HUDEP-2 (cell line): ENCODE results near the gene APBB1.

Experiments used
- DNase-seq, 76 experiments: peaks; one replicate each; lab custom pipeline; 2025; ENCODE audit not compliant: unreplicated experiment in 76 of 76; lab: John Stamatoyannopoulos, UW

The APBB1 gene

GRCh38 chr11:6419009-6419631 is at the start of gene APBB1:
Gene APBB1 (minus strand): TSS chr11:6419094. CDS start chr11:6411347, 7,747 bp downstream.
- DNase-seq, result peak in 22 of 76 experiments; percentile 6 to 27 (median 14)

- no peak for DNase-seq
Observed at GRCh38 chr11:6459099-6459450, 40.2 kb upstream of the APBB1 start.

- no peak for DNase-seq
Observed at GRCh38 chr11:6458352-6459098, 39.6 kb upstream of the APBB1 start.

GRCh38 chr11:6457581-6458320 is 38.9 kb upstream of the APBB1 start:
- DNase-seq, result no peak

- no peak for DNase-seq
Observed at GRCh38 chr11:6456361-6457073, 37.6 kb upstream of the APBB1 start.

GRCh38 chr11:6455070-6455469 is 36.2 kb upstream of the APBB1 start:
- DNase-seq, result no peak

GRCh38 chr11:6453152-6453551 is 34.3 kb upstream of the APBB1 start:
- no peak for DNase-seq

- DNase-seq, result no peak
Observed at GRCh38 chr11:6452219-6452618, 33.3 kb upstream of the APBB1 start.

GRCh38 chr11:6448574-6448973 is 29.7 kb upstream of the APBB1 start:
- DNase-seq, result no peak

GRCh38 chr11:6443269-6444003 is 24.5 kb upstream of the APBB1 start:
- peak in 19 of 76 experiments; percentile 1 to 39 (median 19) for DNase-seq

GRCh38 chr11:6442441-6442840 is 23.5 kb upstream of the APBB1 start:
- DNase-seq, result no peak

- no peak for DNase-seq
Observed at GRCh38 chr11:6440906-6441358, 22.0 kb upstream of the APBB1 start, which contains the start of gene HPX. Gene HPX (minus strand): TSS chr11:6440987. CDS start chr11:6440963, 24 bp downstream.

GRCh38 chr11:6438979-6439571 is 20.2 kb upstream of the APBB1 start:
- peak in 64 of 76 experiments; percentile 7 to 75 (median 41) for DNase-seq

GRCh38 chr11:6437993-6438392 is 19.1 kb upstream of the APBB1 start:
- DNase-seq, result no peak

- no peak for DNase-seq
Observed at GRCh38 chr11:6437423-6437822, 18.5 kb upstream of the APBB1 start.

GRCh38 chr11:6433998-6434660 is 15.2 kb upstream of the APBB1 start:
- no peak for DNase-seq

GRCh38 chr11:6431861-6432260 is 13.0 kb upstream of the APBB1 start:
- no peak for DNase-seq

- DNase-seq, result no peak
Observed at GRCh38 chr11:6427516-6427915, 8.6 kb upstream of the APBB1 start.

GRCh38 chr11:6420677-6421076 is 1.8 kb upstream of the APBB1 start:
- no peak for DNase-seq
